Erythroblast (primary cell): ENCODE data around the gene TMEM141.

ENCODE experiments used
- GATA1 ChIP-seq: IDR thresholded peaks from 2 replicates; pipeline ENCODE4 v1.6.1; 2011; ENCODE audit warnings: low read depth, mild to moderate bottlenecking, control low read depth, low read length, moderate library complexity
- POLR2A ChIP-seq: IDR thresholded peaks from 2 replicates; pipeline ENCODE4 v1.6.1; 2011; ENCODE audit warnings: mild to moderate bottlenecking, low read length

GRCh38 chr9:136826188-136826541, 35.0 kb downstream of the TMEM141 start:
- TF ChIP-seq POLR2A (no peak), GATA1 (no peak)
